DMS 273 treated with DMSO at 0.1 percent for 48 hours (cell line): Measurements from ENCODE around the gene WASF3.
"Not testable (repeated sequence)": the region's sequence is repeated elsewhere in the genome, so short reads cannot be mapped to it uniquely, and the experiment has no call there.

Experiments
- DNase-seq: peaks from one replicate; lab custom pipeline; 2025; lab: John Stamatoyannopoulos, UW

The WASF3 gene

GRCh38 chr13:26718146-26718545 is 160.7 kb downstream of the WASF3 start:
- no peak for DNase-seq

- DNase-seq = no peak
Observed at GRCh38 chr13:26718872-26719271, 161.4 kb downstream of the WASF3 start.

- DNase-seq = no peak
Observed at GRCh38 chr13:26719356-26719945, 162.0 kb downstream of the WASF3 start.

- no peak for DNase-seq
Observed at GRCh38 chr13:26721251-26722121, 164.0 kb downstream of the WASF3 start.

GRCh38 chr13:26722321-26722720 is 164.8 kb downstream of the WASF3 start:
- no peak for DNase-seq

GRCh38 chr13:26723620-26724019 is 166.1 kb downstream of the WASF3 start:
- DNase-seq = not testable (repeated sequence)

DNA sequence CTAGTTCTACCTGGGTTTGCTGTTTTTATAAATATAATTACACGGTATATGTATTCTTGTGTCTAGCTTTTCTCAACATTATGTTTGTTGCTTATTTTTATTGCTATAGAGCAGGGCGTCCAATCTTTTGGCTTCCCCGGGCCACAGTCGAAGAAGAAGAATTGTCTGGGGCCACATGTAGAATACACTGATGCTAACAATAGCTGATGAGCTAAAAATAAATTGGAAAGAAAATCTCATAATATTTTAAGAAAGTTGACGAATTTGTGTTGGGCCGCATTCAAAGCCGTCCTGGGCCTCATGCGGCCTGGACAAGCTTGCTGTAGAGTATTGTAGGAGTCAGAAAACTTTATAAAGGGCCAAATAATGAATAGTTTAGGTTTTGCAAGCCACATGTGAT is 169.2 kb downstream of the WASF3 start:
- no peak for DNase-seq

- DNase-seq = no peak
Observed at GRCh38 chr13:26727122-26727521, 169.6 kb downstream of the WASF3 start.

DNA sequence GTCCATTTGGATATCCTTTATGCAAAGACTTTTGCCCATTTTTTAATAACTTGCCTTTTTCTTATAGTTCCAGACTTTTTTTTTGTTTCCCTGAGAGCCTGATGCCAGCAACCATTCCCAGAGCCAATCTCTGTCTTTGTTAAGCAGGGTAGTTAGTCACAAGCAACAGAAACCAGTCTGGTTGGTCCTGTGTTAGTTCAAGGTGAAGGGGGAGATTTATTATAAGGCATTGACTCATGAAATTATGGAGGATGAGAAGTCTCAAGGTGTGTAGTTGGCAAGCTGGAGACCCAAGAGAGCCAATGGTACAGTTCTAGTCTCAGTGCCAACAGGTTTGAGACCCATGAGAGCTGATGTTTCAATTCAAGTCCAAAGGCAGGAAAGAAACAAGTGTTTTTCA is 170.2 kb downstream of the WASF3 start:
- DNase-seq = no peak

- no peak for DNase-seq
Observed at GRCh38 chr13:26735677-26736076, 178.2 kb downstream of the WASF3 start.
